K562 (cell line): ENCODE data around the gene PPWD1. TPM values are rescaled to one million over a fixed set of nuclear protein-coding genes. Genes with fewer than 3 reads are reported as not detected.

Experiments used
- ARNT ChIP-seq, 2 experiments: fragments of 450-650 bp; IDR thresholded peaks; 2 replicates each; pipeline ENCODE4 v1.6.1; 2016; ENCODE audit warnings: mild to moderate bottlenecking in 1 of 2
- BCOR ChIP-seq: fragments of 450-650 bp; IDR thresholded peaks from 2 replicates; pipeline ENCODE4 v1.6.1; 2016
- DPF2 ChIP-seq: fragments of 450-650 bp; IDR thresholded peaks from 2 replicates; pipeline ENCODE4 v1.6.1; 2016
- ELF2 ChIP-seq: fragments of 250-450 bp; sonication (Bioruptor Pico); IDR thresholded peaks from 2 replicates; pipeline ENCODE4 v1.5.0; 2021; ENCODE audit warnings: mild to moderate bottlenecking
- ERF ChIP-seq: fragments of 450-650 bp; formaldehyde crosslinking; IDR thresholded peaks from 2 replicates; pipeline ENCODE4 v1.4.0; 2020; ENCODE audit warnings: mild to moderate bottlenecking, mixed read lengths
- ETV1 ChIP-seq: fragments of 450-650 bp; conservative IDR thresholded peaks from 2 replicates; pipeline ENCODE4 v1.6.1; 2016; ENCODE audit warnings: missing genetic modification characterization, control low read depth, low read depth, missing compliant biosample characterization
- FOS ChIP-seq: IDR thresholded peaks from 3 replicates; pipeline ENCODE4 v1.6.1; 2011; ENCODE audit not compliant: insufficient read length; ENCODE audit errors: extremely low read depth
- GATAD2A ChIP-seq: fragments of 450-650 bp; IDR thresholded peaks from 2 replicates; pipeline ENCODE4 v1.6.1; 2017
- MYC ChIP-seq, 2 experiments: fragments of 250-450 bp in 1 of 2; sonication (Bioruptor Pico) in 1 of 2; IDR thresholded peaks; 2 replicates each; pipeline versions ENCODE4 v1.5.1 to v1.6.1; 2012 to 2021; ENCODE audit warnings: low read depth in 2 of 2, borderline replicate concordance in 1 of 2, improper control_type of control experiment in 1 of 2, low read length in 1 of 2, mild to moderate bottlenecking in 1 of 2, moderate library complexity in 1 of 2
- NFIC ChIP-seq: fragments of 450-650 bp; IDR thresholded peaks from 2 replicates; pipeline ENCODE4 v1.6.1; 2017; ENCODE audit warnings: mild to moderate bottlenecking, inconsistent platforms
- NFRKB ChIP-seq: fragments of 450-650 bp; IDR thresholded peaks from 2 replicates; pipeline ENCODE4 v1.6.1; 2016; ENCODE audit warnings: low read depth
- NUFIP1 ChIP-seq: fragments of 450-650 bp; IDR thresholded peaks from 2 replicates; pipeline ENCODE4 v1.6.1; 2018; ENCODE audit not compliant: partially characterized antibody
- OTX1 ChIP-seq: fragments of 450-650 bp; formaldehyde crosslinking; IDR thresholded peaks from 2 replicates; pipeline ENCODE4 v1.4.0; 2022; ENCODE audit warnings: mild to moderate bottlenecking
- POLR3A ChIP-seq: IDR thresholded peaks from 2 replicates; pipeline ENCODE4 v1.6.1; 2011; ENCODE audit warnings: borderline replicate concordance, mild to moderate bottlenecking, moderate library complexity; ENCODE audit not compliant: insufficient read length, insufficient read depth; ENCODE audit errors: extremely low read depth
- RBM17 ChIP-seq: fragments of 200-400 bp; formaldehyde crosslinking; IDR thresholded peaks from 2 replicates; pipeline ENCODE4 v1.6.1; 2017; ENCODE audit warnings: low read depth, mild to moderate bottlenecking, low read length, borderline replicate concordance
- SOX6 ChIP-seq: fragments of 450-650 bp; IDR thresholded peaks from 2 replicates; pipeline ENCODE4 v1.6.1; 2014; ENCODE audit warnings: mild to moderate bottlenecking
- TCF7L2 ChIP-seq: fragments of 150-350 bp; IDR thresholded peaks from 2 replicates; pipeline ENCODE4 v1.6.1; 2016; ENCODE audit warnings: low read depth, mild to moderate bottlenecking, low read length, moderate library complexity
- ZNF717 ChIP-seq: fragments of 250-450 bp; sonication (Bioruptor Pico); IDR thresholded peaks from 2 replicates; pipeline ENCODE4 v1.5.0; 2021
- ZNF766 ChIP-seq: fragments of 200-800 bp; sonication (Bioruptor generic); conservative IDR thresholded peaks from 2 replicates; pipeline ENCODE4 v1.6.1; 2016; ENCODE audit warnings: missing genetic modification characterization, missing compliant biosample characterization
- ZNF79 ChIP-seq: fragments of 250-450 bp; sonication (Bioruptor Pico); IDR thresholded peaks from 2 replicates; pipeline ENCODE4 v1.4.0; 2020; ENCODE audit warnings: low read depth, mild to moderate bottlenecking, moderate library complexity
- polyA plus RNA-seq, 8 experiments: library from polyadenylated mRNA; depleted of rRNA in 4 of 8; stranded (reverse) in 5 of 8; unstranded in 3 of 8; fragments of >200 nt; fragmentation: Nextera tagmentation in 2 of 8; fragmentation: Illumina TruSeq in 1 of 8; extraction: Ambion mirVana in 2 of 8; extraction: Trizol in 1 of 8; gene quantifications; 2 replicates each; pipeline versions ENCODE4 v1.2.1 to v1.2.3, GENCODE V29; 2011 to 2014; ENCODE audit warnings: inconsistent platforms in 1 of 8, missing spikeins in 1 of 8
- total RNA-seq, 7 experiments: library from RNA; depleted of rRNA in 6 of 7; stranded (reverse); fragments of >200 nt in 6 of 7; fragmentation: Illumina TruSeq in 2 of 7; extraction: Trizol in 2 of 7; gene quantifications; 2 replicates each; pipeline versions ENCODE4 v1.2.1 to v1.2.3, GENCODE V29; 2011 to 2021; ENCODE audit warnings: low replicate concordance in 1 of 7
- TF ChIP-seq, protein P1 (sequence below): fragments of 200-800 bp; sonication (Bioruptor generic); IDR thresholded peaks from 2 replicates; pipeline ENCODE4 v1.6.1; 2017; ENCODE audit warnings: missing genetic modification characterization, missing compliant biosample characterization
- TF ChIP-seq, protein P2 (sequence below): sonication (generic); formaldehyde crosslinking; IDR thresholded peaks from 2 replicates; pipeline ENCODE4 v1.9.0; 2022; ENCODE audit warnings: mild to moderate bottlenecking, missing genetic modification reagents
- TF ChIP-seq, protein P3 (sequence below): fragments of 450-650 bp; formaldehyde crosslinking; IDR thresholded peaks from 2 replicates; pipeline ENCODE4 v1.4.0; 2022; ENCODE audit warnings: missing genetic modification characterization

Gene PPWD1
- total and polyA plus RNA-seq, 9 of the 15 experiments (the other 6 are each of a cell fraction or from before 2014, with no cell fraction given) = 24.1 to 89.2 (median 51.4) TPM

DNA sequence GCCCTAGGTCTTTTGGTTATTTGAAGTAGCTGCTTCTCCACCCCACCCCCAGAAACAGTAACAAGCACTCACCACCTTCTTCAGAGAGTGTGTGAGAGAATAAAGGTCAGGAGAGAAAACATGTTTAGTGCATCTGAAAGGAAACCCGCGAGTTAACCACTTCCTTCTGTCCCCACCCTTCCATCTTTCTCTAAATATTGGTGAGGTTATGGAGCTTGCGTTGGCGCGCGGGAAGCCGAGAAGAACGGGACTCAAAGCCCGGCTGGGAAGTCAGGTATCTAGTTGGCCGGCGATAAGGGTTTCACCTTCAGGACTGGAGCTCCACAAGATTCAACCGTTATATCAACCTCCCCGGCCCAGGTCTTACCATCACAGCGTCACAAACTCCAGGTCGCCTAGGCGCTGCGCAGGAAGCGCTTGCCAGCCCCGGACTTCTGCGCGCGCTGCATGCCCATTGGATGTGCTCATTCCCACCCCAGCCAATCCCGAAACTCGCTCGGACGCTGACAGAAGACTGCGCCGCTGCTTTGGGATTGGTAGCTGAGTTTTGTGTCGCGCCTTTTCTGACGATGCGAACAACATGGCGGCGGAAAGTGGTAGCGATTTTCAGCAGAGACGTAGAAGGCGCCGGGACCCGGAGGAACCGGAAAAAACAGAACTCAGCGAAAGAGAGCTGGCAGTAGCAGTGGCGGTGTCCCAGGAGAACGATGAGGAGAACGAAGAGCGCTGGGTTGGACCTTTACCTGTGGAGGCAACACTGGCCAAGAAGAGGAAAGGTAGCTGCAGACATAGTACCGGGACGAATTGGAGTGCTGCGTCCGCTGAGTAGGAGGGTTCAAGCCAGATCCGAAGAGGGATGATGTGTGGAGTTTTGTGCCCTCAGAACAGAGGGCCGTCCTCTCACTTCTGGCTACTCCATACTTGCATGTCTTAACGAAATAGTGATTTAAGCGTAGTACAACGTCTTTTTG, at the start of gene PPWD1, which contains the start of gene CENPK (continued):
- no peak for TF ChIP-seq POLR3A
- TF ChIP-seq ARNT (IDR thresholded peaks at IDR 0.05) = peak in 1 of 2 experiments; percentile 44; a peak in 1 of 4 replicates
- TF ChIP-seq NFRKB = peak; percentile 99
- TF ChIP-seq, protein P1, sequence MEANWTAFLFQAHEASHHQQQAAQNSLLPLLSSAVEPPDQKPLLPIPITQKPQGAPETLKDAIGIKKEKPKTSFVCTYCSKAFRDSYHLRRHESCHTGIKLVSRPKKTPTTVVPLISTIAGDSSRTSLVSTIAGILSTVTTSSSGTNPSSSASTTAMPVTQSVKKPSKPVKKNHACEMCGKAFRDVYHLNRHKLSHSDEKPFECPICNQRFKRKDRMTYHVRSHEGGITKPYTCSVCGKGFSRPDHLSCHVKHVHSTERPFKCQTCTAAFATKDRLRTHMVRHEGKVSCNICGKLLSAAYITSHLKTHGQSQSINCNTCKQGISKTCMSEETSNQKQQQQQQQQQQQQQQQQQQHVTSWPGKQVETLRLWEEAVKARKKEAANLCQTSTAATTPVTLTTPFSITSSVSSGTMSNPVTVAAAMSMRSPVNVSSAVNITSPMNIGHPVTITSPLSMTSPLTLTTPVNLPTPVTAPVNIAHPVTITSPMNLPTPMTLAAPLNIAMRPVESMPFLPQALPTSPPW (CRISPR knock-in tag) = no peak
- TF ChIP-seq ZNF766 (CRISPR knock-in tag) = no peak
- no peak for TF ChIP-seq ELF2 (CRISPR knock-in tag)
- TF ChIP-seq ETV1 (tag) = 0 out of 2 replicates have a peak, but pooled peaks have one; percentile 35
- TF ChIP-seq SOX6 = no peak; the same call in 1 of the 2 replicates
- no peak for TF ChIP-seq NUFIP1
- TF ChIP-seq, protein P2, sequence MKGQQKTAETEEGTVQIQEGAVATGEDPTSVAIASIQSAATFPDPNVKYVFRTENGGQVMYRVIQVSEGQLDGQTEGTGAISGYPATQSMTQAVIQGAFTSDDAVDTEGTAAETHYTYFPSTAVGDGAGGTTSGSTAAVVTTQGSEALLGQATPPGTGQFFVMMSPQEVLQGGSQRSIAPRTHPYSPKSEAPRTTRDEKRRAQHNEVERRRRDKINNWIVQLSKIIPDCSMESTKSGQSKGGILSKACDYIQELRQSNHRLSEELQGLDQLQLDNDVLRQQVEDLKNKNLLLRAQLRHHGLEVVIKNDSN (CRISPR knock-in tag) = no peak
- no peak for TF ChIP-seq ZNF79 (CRISPR knock-in tag)
- no peak for TF ChIP-seq GATAD2A
- TF ChIP-seq TCF7L2 = no peak
- TF ChIP-seq BCOR = no peak
- TF ChIP-seq MYC (IDR thresholded peaks at IDR 0.05; ENCODE audit: low read depth, low read length) = peak; percentile 71
- TF ChIP-seq MYC (CRISPR knock-in tag; IDR thresholded peaks at IDR 0.05; ENCODE audit: borderline replicate concordance, low read depth) = no peak
- peak; percentile 88 for TF ChIP-seq FOS
- no peak for TF ChIP-seq DPF2
- TF ChIP-seq, protein P3, sequence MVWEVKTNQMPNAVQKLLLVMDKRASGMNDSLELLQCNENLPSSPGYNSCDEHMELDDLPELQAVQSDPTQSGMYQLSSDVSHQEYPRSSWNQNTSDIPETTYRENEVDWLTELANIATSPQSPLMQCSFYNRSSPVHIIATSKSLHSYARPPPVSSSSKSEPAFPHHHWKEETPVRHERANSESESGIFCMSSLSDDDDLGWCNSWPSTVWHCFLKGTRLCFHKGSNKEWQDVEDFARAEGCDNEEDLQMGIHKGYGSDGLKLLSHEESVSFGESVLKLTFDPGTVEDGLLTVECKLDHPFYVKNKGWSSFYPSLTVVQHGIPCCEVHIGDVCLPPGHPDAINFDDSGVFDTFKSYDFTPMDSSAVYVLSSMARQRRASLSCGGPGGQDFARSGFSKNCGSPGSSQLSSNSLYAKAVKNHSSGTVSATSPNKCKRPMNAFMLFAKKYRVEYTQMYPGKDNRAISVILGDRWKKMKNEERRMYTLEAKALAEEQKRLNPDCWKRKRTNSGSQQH = peak; percentile 73; the same call in 1 of the 2 replicates
- no peak for TF ChIP-seq ERF (CRISPR knock-in tag)
- no peak for TF ChIP-seq NFIC
- no peak for TF ChIP-seq RBM17
- TF ChIP-seq OTX1 = peak; percentile 74; the same call in 1 of the 2 replicates
- no peak for TF ChIP-seq ZNF717
